Measurements from ENCODE around the gene CUL7. TPM values are rescaled to one million over a fixed set of nuclear protein-coding genes. Genes with fewer than 3 reads are reported as not detected.
"Not testable (repeated sequence)": the region's sequence is repeated elsewhere in the genome, so short reads cannot be mapped to it uniquely, and the experiment has no call there.

CUL7 gene
- total and polyA plus RNA-seq, 2 experiments from 2014 or later, result 33.1 to 65.8 TPM

DNA sequence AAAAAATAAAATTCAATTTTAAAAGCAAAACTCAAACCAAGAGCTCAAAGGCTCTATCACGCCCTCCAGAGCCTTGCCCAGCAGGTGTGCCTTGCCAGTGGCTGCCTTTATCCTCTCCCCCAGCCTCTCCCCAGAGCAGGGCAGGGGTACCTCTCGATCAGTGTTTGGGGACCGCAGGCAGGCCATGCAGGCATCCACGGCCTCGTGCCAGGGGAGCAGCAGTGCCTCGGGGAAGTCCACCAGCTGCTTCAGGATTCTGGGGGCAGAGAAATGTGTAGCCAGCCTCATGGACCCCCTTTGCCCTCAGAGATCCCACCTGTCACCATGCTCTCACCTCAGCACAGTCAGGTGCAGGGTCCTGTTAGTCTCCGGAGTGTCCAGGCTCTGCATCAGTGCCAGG is 5.7 kb downstream of the CUL7 start:
- H3K27me3 ChIP-seq, result no peaks in the 10 kb centered on the region
- H3K4me1 ChIP-seq (ENCODE audit: low read depth), result peaks cover 11% of the 10 kb centered on the region
- H3K36me3 ChIP-seq, result peaks cover 55% of the 10 kb centered on the region
- DNase-seq (ENCODE audit: low read depth in 1 of 2, low spot score in 1 of 2), result no peak
- no peaks in the 10 kb centered on the region for H3K9me3 ChIP-seq (ENCODE audit: low read depth)
- no peak overlapping the region for H3K4me3 ChIP-seq
- TF ChIP-seq, protein P1, sequence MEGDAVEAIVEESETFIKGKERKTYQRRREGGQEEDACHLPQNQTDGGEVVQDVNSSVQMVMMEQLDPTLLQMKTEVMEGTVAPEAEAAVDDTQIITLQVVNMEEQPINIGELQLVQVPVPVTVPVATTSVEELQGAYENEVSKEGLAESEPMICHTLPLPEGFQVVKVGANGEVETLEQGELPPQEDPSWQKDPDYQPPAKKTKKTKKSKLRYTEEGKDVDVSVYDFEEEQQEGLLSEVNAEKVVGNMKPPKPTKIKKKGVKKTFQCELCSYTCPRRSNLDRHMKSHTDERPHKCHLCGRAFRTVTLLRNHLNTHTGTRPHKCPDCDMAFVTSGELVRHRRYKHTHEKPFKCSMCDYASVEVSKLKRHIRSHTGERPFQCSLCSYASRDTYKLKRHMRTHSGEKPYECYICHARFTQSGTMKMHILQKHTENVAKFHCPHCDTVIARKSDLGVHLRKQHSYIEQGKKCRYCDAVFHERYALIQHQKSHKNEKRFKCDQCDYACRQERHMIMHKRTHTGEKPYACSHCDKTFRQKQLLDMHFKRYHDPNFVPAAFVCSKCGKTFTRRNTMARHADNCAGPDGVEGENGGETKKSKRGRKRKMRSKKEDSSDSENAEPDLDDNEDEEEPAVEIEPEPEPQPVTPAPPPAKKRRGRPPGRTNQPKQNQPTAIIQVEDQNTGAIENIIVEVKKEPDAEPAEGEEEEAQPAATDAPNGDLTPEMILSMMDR (IDR thresholded peaks at IDR 0.05; ENCODE audit: low read depth, low read length), result no peak
- H3K27ac ChIP-seq, result no peak overlapping the region

DNA sequence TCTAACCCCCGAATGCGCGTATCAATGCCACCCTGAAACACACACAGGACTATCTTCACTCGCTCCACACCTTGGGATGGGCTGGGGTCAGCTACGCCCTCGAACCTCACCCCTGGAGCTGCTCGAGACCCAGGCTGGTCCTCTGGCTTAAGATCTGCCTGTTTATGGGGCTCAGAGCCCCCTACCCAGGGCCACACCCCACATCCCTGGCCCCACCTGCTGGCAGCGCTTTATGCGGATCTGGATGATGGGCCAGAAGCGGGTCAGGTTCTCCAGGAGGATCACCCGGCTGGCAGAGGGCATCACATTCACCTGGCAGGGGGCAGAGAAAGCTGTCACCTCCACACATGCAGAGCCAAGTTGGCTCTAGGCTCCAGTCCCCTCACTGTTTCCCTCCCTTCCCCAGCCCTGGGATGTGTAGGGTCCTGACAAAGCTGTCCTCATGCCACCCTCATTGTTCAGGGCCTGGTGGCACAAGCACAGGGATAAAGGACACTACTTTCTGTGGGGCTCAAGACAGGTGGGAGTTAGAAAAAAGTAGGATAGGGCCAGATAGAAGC is 8.2 kb downstream of the CUL7 start:
- no peak overlapping the region for H3K4me3 ChIP-seq
- H3K27me3 ChIP-seq, result no peaks in the 10 kb centered on the region
- no peak overlapping the region for H3K27ac ChIP-seq
- DNase-seq (ENCODE audit: low read depth in 1 of 2, low spot score in 1 of 2), result no peak
- peaks cover 69% of the 10 kb centered on the region for H3K36me3 ChIP-seq
- H3K4me1 ChIP-seq (ENCODE audit: low read depth), result no peaks in the 10 kb centered on the region
- no peaks in the 10 kb centered on the region for H3K9me3 ChIP-seq (ENCODE audit: low read depth)
- TF ChIP-seq, protein P1 (IDR thresholded peaks at IDR 0.05; ENCODE audit: low read depth, low read length), result no peak

DNA sequence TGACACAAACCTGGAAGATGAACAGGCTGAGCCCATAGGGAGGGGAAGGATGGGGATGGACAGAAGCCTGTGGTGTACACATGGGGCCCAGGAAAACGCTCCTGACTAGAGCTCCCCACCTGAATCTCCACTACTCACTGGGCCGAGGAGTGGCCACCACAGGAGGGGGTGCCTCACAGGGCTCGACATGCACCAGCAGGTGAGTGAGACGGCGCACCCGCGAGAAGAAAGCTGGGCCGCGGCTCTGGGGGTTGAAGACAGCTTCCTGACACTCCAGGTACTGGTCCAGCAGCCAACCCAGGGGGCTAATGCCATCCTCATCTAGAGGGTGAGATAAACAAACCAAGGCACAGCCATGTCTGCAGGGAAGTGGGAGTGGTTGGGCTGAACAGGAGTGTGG is 10.3 kb downstream of the CUL7 start:
- DNase-seq (ENCODE audit: low read depth in 1 of 2, low spot score in 1 of 2), result no peak
- H3K4me1 ChIP-seq (ENCODE audit: low read depth), result no peaks in the 10 kb centered on the region
- TF ChIP-seq, protein P1 (IDR thresholded peaks at IDR 0.05; ENCODE audit: low read depth, low read length), result no peak
- no peaks in the 10 kb centered on the region for H3K27me3 ChIP-seq
- peaks cover 62% of the 10 kb centered on the region for H3K36me3 ChIP-seq
- no peaks in the 10 kb centered on the region for H3K9me3 ChIP-seq (ENCODE audit: low read depth)
- no peak overlapping the region for H3K4me3 ChIP-seq
- no peak overlapping the region for H3K27ac ChIP-seq

DNA sequence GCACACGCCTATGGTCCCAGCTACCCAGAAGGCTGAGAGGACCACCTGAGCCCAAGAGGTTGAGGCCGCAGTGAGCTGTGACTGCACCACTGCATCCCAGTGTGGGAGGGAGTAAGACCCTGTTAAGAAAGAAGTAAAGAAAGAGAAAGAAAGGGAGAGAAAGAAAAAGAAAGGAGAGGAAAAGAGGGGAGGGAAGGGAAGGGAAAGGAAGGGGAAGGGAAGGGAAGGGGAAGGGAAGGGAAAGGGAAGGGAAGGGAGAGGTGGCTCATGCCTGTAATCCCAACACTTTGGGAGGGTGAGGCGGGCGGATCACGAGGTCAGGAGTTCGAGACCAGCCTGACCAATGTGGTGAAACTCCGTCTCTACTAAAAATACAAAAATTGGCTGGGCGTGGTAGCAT is 12.2 kb downstream of the CUL7 start:
- peaks cover 67% of the 10 kb centered on the region for H3K36me3 ChIP-seq

DNA sequence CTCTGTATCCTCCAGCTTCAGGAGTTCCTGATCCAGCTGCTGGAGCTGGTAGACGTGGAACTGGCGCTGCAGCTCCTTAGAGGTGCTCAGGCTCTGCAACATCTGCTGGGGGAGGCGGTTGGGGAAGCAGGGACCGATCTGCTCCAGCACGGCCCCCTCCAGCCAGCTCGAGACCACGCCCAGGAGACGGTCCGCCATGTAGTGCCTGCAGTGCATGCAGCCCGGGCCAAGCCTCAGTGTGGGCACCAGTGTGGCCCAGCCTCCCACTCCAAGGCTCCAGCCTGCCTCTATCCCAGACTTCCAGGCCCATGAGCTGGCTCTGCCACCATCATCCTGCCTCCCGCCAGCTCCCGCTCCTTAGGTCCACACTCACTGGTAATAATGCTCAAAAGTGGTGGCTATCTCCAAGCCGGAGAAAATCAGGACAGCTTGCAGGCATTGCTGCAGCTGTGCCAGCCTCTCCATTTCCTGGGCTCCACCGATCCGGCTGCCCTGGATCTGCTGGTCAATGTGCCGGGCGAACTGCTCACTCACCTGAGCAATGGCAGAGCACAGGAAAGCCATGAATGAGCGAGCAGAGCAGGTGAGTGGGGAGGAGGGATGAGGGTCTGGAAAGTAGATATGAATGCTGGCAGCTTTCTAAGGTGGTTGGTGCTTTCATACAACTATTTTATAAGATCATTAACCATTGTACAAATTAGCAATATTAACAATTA is 13.0 kb downstream of the CUL7 start:
- Histone ChIP-seq H3K27ac (no peak overlapping the region), H3K4me3 (no peak overlapping the region), H3K4me1 (ENCODE audit: low read depth) (no peaks in the 10 kb centered on the region), H3K36me3 (peaks cover 60% of the 10 kb centered on the region), H3K27me3 (no peaks in the 10 kb centered on the region), H3K9me3 (ENCODE audit: low read depth) (no peaks in the 10 kb centered on the region)
- TF ChIP-seq, protein P1 (IDR thresholded peaks at IDR 0.05; ENCODE audit: low read depth, low read length), result no peak
- no peak for DNase-seq (ENCODE audit: low read depth in 1 of 2, low spot score in 1 of 2)

More for the DNA sequence above, 12.2 kb downstream of the CUL7 start:
- DNase-seq (ENCODE audit: low read depth in 1 of 2, low spot score in 1 of 2); H3K4me1 ChIP-seq (ENCODE audit: low read depth); H3K4me3 ChIP-seq; H3K27ac ChIP-seq; H3K27me3 ChIP-seq; H3K9me3 ChIP-seq (ENCODE audit: low read depth): not testable (repeated sequence)

DNA sequence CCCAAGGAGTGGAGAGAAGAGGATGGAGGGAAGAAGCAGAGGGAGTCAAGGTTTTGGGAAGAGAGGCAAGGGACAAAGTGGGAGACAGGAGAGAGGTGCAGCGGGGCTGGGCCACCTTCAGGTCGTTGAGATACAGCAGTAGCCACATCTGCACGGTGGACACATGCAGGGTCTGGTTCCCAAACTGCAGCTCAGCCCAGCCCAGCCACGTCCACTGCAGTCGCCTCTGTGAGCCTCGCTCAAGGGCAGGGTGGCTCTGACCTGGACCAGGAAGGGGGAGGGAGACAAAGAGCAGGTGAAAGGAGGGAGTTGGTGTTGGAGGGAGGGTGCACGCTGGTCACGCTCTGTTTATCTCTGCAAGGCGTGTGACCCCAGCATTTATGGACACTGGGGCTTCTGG is 14.9 kb downstream of the CUL7 start:
- Histone ChIP-seq H3K9me3 (ENCODE audit: low read depth) (no peaks in the 10 kb centered on the region), H3K27ac (no peak overlapping the region), H3K4me1 (ENCODE audit: low read depth) (no peaks in the 10 kb centered on the region), H3K36me3 (peaks cover 55% of the 10 kb centered on the region), H3K4me3 (no peak overlapping the region), H3K27me3 (no peaks in the 10 kb centered on the region)
- TF ChIP-seq, protein P1 (IDR thresholded peaks at IDR 0.05; ENCODE audit: low read depth, low read length), result no peak
- DNase-seq (ENCODE audit: low read depth in 1 of 2, low spot score in 1 of 2), result no peak
